ENCODE results near the gene CHGA. TPM values are rescaled to one million over a fixed set of nuclear protein-coding genes. Genes with fewer than 3 reads are reported as not detected.

Gene CHGA
- total and polyA plus RNA-seq, 2 donors (not counting 1 experiment from before 2014, with no cell fraction given), result not detected

GRCh38 chr14:92941531-92941930 lies 18.6 kb downstream of the CHGA start:
- no peak for ATAC-seq (ENCODE audit: low read depth)
- CTCF ChIA-PET, result interaction anchor here (1.3 to 1.4 kb wide), 2 partner anchors 10 to 191 kb away, joined by 3 to 5 read pairs; no protein-coding TSS in a partner anchor
- TF ChIP-seq EZH2 (IDR thresholded peaks at IDR 0.05; ENCODE audit: borderline replicate concordance, insufficient read depth, low read depth, low read length, poor library complexity, severe bottlenecking) (no peak), CTCF (IDR thresholded peaks at IDR 0.05) (no peak)
- Histone ChIP-seq H3K9me3 (ENCODE audit: control extremely low read depth in 1 of 3, control insufficient read depth in 2 of 3, insufficient read depth in 1 of 3, low read length in 2 of 3) (no peaks in the 10 kb centered on the region), H2AFZ (ENCODE audit: insufficient read depth, low read depth, low read length, poor library complexity, severe bottlenecking) (no peak overlapping the region), H3K9ac (ENCODE audit: low read length) (no peak overlapping the region), H3K27me3 (replicated peaks in 1 of 4; ENCODE audit: control extremely low read depth in 1 of 4, control insufficient read depth in 3 of 4, insufficient read depth in 4 of 4, low read length in 3 of 4) (no peaks in the 10 kb centered on the region), H3K4me1 (ENCODE audit: control insufficient read depth in 2 of 2, insufficient read depth in 2 of 2, low read length in 2 of 2) (no peaks in the 10 kb centered on the region), H3K4me3 (ENCODE audit: control extremely low read depth in 1 of 5, extremely low read depth in 1 of 5, insufficient read depth in 1 of 5, low read depth in 2 of 5, low read length in 4 of 5) (no peak overlapping the region), H3K36me3 (replicated peaks in 1 of 2; ENCODE audit: control extremely low read depth in 1 of 2, control insufficient read depth in 1 of 2, extremely low read depth in 1 of 2, insufficient read depth in 2 of 2, low read length in 1 of 2) (peaks cover 0 to 43% of the 10 kb centered on the region in 2 experiments), H3K27ac (ENCODE audit: low read length in 2 of 2) (no peak overlapping the region), H3K4me2 (replicated peaks; ENCODE audit: low read depth, low read length, poor library complexity, severe bottlenecking) (no peak overlapping the region), H4K20me1 (ENCODE audit: control insufficient read depth, insufficient read depth, low read length, poor library complexity, severe bottlenecking) (no peaks in the 10 kb centered on the region), H3K79me2 (ENCODE audit: control insufficient read depth, insufficient read depth, low read length) (no peaks in the 10 kb centered on the region)
- Mint-ChIP-seq H3K9me3 (ENCODE audit: insufficient read depth) (no peaks in the 10 kb centered on the region), H3K4me3 (no peak overlapping the region), H3K27me3 (no peaks in the 10 kb centered on the region), H3K27ac (no peak overlapping the region), H3K4me1 (no peaks in the 10 kb centered on the region)
- intact Hi-C loops (cut with micrococcal nuclease), result no loop called here
- POLR2A ChIA-PET, result no interaction called here
- WGBS (ENCODE audit: insufficient coverage), result 97% methylated on average over 28 of the region's 30 CpGs
- no peak for DNase-seq

- 92% methylated on average over 2 of the region's 5 CpGs for WGBS (ENCODE audit: insufficient coverage)
- no peak for DNase-seq
- Mint-ChIP-seq H3K4me1 (no peaks in the 10 kb centered on the region), H3K27me3 (no peaks in the 10 kb centered on the region), H3K4me3 (no peak overlapping the region), H3K9me3 (ENCODE audit: insufficient read depth) (no peaks in the 10 kb centered on the region), H3K27ac (no peak overlapping the region)
- Histone ChIP-seq H3K4me2 (replicated peaks; ENCODE audit: low read depth, low read length, poor library complexity, severe bottlenecking) (no peak overlapping the region), H2AFZ (ENCODE audit: insufficient read depth, low read depth, low read length, poor library complexity, severe bottlenecking) (no peak overlapping the region), H3K36me3 (replicated peaks in 1 of 2; ENCODE audit: control extremely low read depth in 1 of 2, control insufficient read depth in 1 of 2, extremely low read depth in 1 of 2, insufficient read depth in 2 of 2, low read length in 1 of 2) (peaks cover 0 to 44% of the 10 kb centered on the region in 2 experiments), H3K9ac (ENCODE audit: low read length) (no peak overlapping the region), H3K27me3 (replicated peaks in 1 of 4; ENCODE audit: control extremely low read depth in 1 of 4, control insufficient read depth in 3 of 4, insufficient read depth in 4 of 4, low read length in 3 of 4) (no peaks in the 10 kb centered on the region), H3K4me3 (ENCODE audit: control extremely low read depth in 1 of 5, extremely low read depth in 1 of 5, insufficient read depth in 1 of 5, low read depth in 2 of 5, low read length in 4 of 5) (no peak overlapping the region), H3K9me3 (ENCODE audit: control extremely low read depth in 1 of 3, control insufficient read depth in 2 of 3, insufficient read depth in 1 of 3, low read length in 2 of 3) (no peaks in the 10 kb centered on the region), H3K27ac (ENCODE audit: low read length in 2 of 2) (no peak overlapping the region), H3K79me2 (ENCODE audit: control insufficient read depth, insufficient read depth, low read length) (no peaks in the 10 kb centered on the region), H3K4me1 (ENCODE audit: control insufficient read depth in 2 of 2, insufficient read depth in 2 of 2, low read length in 2 of 2) (no peaks in the 10 kb centered on the region), H4K20me1 (ENCODE audit: control insufficient read depth, insufficient read depth, low read length, poor library complexity, severe bottlenecking) (no peaks in the 10 kb centered on the region)
- TF ChIP-seq EZH2 (IDR thresholded peaks at IDR 0.05; ENCODE audit: borderline replicate concordance, insufficient read depth, low read depth, low read length, poor library complexity, severe bottlenecking), result no peak
- ATAC-seq (ENCODE audit: low read depth), result no peak
- intact Hi-C loops (cut with micrococcal nuclease), result no loop called here
- ChIA-PET CTCF (interaction anchor here (1.3 to 1.4 kb wide), 2 partner anchors 10 to 190 kb away, joined by 3 to 5 read pairs; no protein-coding TSS in a partner anchor), POLR2A (no interaction called here)
Observed at GRCh38 chr14:92942136-92942535, 19.2 kb downstream of the CHGA start.

Measured in B cell (primary cell).